Adrenal gland (tissue), 12 donors: ENCODE measurements around the gene CHL1. TPM values are rescaled to one million over a fixed set of nuclear protein-coding genes. Genes with fewer than 3 reads are reported as not detected.
"Not testable (repeated sequence)": the region's sequence is repeated elsewhere in the genome, so short reads cannot be mapped to it uniquely, and the experiment has no call there.

Source experiments
- DNase-seq, 7 donors: peaks; one replicate each; pipeline ENCODE4 v3.0.0-alpha.2; 2019 to 2020
- H3K27ac ChIP-seq, 5 donors: fragments of 200-600 bp; sonication (generic) in 4 of 5; 1 replicate in 3 of 5; 2 replicates in 2 of 5; pipeline versions ENCODE4 v1.5.1 to v1.8.0; 2016 to 2020; ENCODE audit warnings: mild to moderate bottlenecking in 1 of 5
- H3K27me3 ChIP-seq: fragments of 200-600 bp; 2 replicates; pipeline ENCODE4 v1.8.0; 2021
- H3K36me3 ChIP-seq, 2 donors: fragments of 200-600 bp; replicated peaks in 1 of 2; 1 replicate in 1 of 2; 2 replicates in 1 of 2; pipeline versions ENCODE4 v1.5.1 to v1.8.0; 2018 to 2022
- H3K4me1 ChIP-seq, 2 donors: fragments of 200-600 bp; replicated peaks in 1 of 2; 1 replicate in 1 of 2; 2 replicates in 1 of 2; pipeline versions ENCODE4 v1.5.1 to v1.8.0; 2018 to 2021
- H3K4me3 ChIP-seq, 4 donors: fragments of 200-600 bp; sonication (generic) in 3 of 4; one replicate each; pipeline ENCODE4 v1.5.1; 2016 to 2018
- H3K9me3 ChIP-seq, 3 donors: fragments of 200-600 bp; sonication (generic) in 1 of 3; replicated peaks in 1 of 3; 1 replicate in 2 of 3; 2 replicates in 1 of 3; pipeline versions ENCODE4 v1.5.1 to v1.8.0; 2016 to 2021
- CTCF ChIP-seq, 6 experiments: fragments of 450-650 bp in 4 of 6; fragments of 200-600 bp in 2 of 6; sonication (generic) in 1 of 6; IDR thresholded peaks; 1 replicate in 5 of 6; 2 replicates in 1 of 6; pipeline versions ENCODE4 v1.5.1 to v1.8.0; 2016 to 2021; ENCODE audit warnings: antibody characterized with exemption in 6 of 6, mild to moderate bottlenecking in 2 of 6, moderate library complexity in 1 of 6
- POLR2A ChIP-seq, 2 donors: fragments of 450-650 bp; IDR thresholded peaks; one replicate each; pipeline ENCODE4 v1.6.1; 2017; ENCODE audit warnings: antibody characterized with exemption in 2 of 2, mild to moderate bottlenecking in 2 of 2, moderate library complexity in 1 of 2
- WGBS, 4 donors: extraction: QIAGEN DNeasy Blood & Tissue Kit in 2 of 4; methylation state at CpG; one replicate each; pipeline versions ENCODE4 v1.1.5 to v1.1.7; 2013 to 2017; 5-methylcytosine and 5-hydroxymethylcytosine counted together
- intact Hi-C, 2 donors: fragments of 100-400 bp; cut with DNase I; formaldehyde crosslinking; loops; one replicate each; pipeline versions ENCODE4 v1.14.1 to v1.15.0; 2022 to 2023
- polyA plus RNA-seq, 3 donors: library from polyadenylated mRNA; stranded (reverse); fragments of 200-250 nt in 2 of 3; fragments of 350-450 nt in 1 of 3; fragmentation: Illumina TruSeq in 1 of 3; extraction: RNeasy Lipid Tissue Mini Kit (QIAGEN cat#74804) in 1 of 3; gene quantifications; one replicate each; pipeline ENCODE4 v1.2.3, GENCODE V29; 2013 to 2014
- total RNA-seq, 9 donors: library from RNA; depleted of rRNA in 4 of 9; stranded (reverse); fragments of >200 nt in 4 of 9; fragments of 120-200 nt in 1 of 9; fragmentation: NEBNext Ultra II Directional in 1 of 9; extraction: Animal tissue kit (Norgen Biotek cat#: 25700) in 1 of 9; gene quantifications; one replicate each; pipeline versions ENCODE4 v1.1.0 to v1.2.4, GENCODE V29; 2013 to 2023
- donor health status: healthy with polysubstance abuse.
- donor health status: Bipolar disorder and iron deficiency.
- donor health status: DM: yes; HTN: yes; CAD: no.
- donor health status: DM: no; HTN: no; CAD: no.
- donor health status: DM: no; HTN: no; CAD: no.
- donor health status: DM: yes; HTN: yes; CAD: no.

Gene CHL1
- total and polyA plus RNA-seq, 12 donors: 0.80 to 28.3 (median 7.7) TPM

GRCh38 chr3:359672-360071 is 163.1 kb downstream of the CHL1 start:
- Histone ChIP-seq H3K27ac (no peak overlapping the region), H3K4me1 (no peaks in the 10 kb centered on the region), H3K4me3 (no peak overlapping the region), H3K27me3 (no peaks in the 10 kb centered on the region), H3K36me3 (no peaks in the 10 kb centered on the region), H3K9me3 (no peaks in the 10 kb centered on the region)
- DNase-seq: no peak
- intact Hi-C loops: no loop called here
- WGBS, 4 donors: 23 to 52% (median 33%) methylated on average over 3 of the region's 3 CpGs
- TF ChIP-seq POLR2A (IDR thresholded peaks at IDR 0.05): no peak

- H3K27me3 ChIP-seq: no peaks in the 10 kb centered on the region
- no peak overlapping the region for H3K27ac ChIP-seq
- WGBS, 4 donors: 76 to 80% (median 77%) methylated on average over 6 of the region's 6 CpGs
- intact Hi-C loops: no loop called here
- TF ChIP-seq CTCF (IDR thresholded peaks at IDR 0.05) (no peak), POLR2A (IDR thresholded peaks at IDR 0.05) (no peak)
- no peak for DNase-seq
- H3K9me3 ChIP-seq: no peaks in the 10 kb centered on the region
- no peaks in the 10 kb centered on the region for H3K4me1 ChIP-seq
- H3K36me3 ChIP-seq: no peaks in the 10 kb centered on the region
- H3K4me3 ChIP-seq: no peak overlapping the region
Observed at GRCh38 chr3:362681-363338, 166.2 kb downstream of the CHL1 start.

- no peak for DNase-seq
Observed at GRCh38 chr3:364287-364686, 167.7 kb downstream of the CHL1 start.

GRCh38 chr3:365268-365667 is 168.7 kb downstream of the CHL1 start:
- intact Hi-C loops: no loop called here
- 37 to 50% (median 44%) methylated on average over 1 of the region's 1 CpG for WGBS, 4 donors
- H3K4me1 ChIP-seq: no peaks in the 10 kb centered on the region
- DNase-seq: no peak
- H3K9me3 ChIP-seq: no peaks in the 10 kb centered on the region
- no peak overlapping the region for H3K4me3 ChIP-seq
- TF ChIP-seq POLR2A (IDR thresholded peaks at IDR 0.05) (no peak), CTCF (IDR thresholded peaks at IDR 0.05) (no peak)
- no peak overlapping the region for H3K27ac ChIP-seq
- H3K27me3 ChIP-seq: no peaks in the 10 kb centered on the region
- H3K36me3 ChIP-seq: no peaks in the 10 kb centered on the region

More at GRCh38 chr3:364287-364686, 167.7 kb downstream of the CHL1 start:
- intact Hi-C loops: no loop called here
- Histone ChIP-seq H3K4me3 (no peak overlapping the region), H3K27me3 (no peaks in the 10 kb centered on the region), H3K36me3 (no peaks in the 10 kb centered on the region), H3K4me1 (no peaks in the 10 kb centered on the region), H3K27ac (no peak overlapping the region), H3K9me3 (no peaks in the 10 kb centered on the region)
- WGBS, 4 donors: 74 to 81% (median 75%) methylated on average over 4 of the region's 4 CpGs
- TF ChIP-seq POLR2A (IDR thresholded peaks at IDR 0.05): no peak
- TF ChIP-seq CTCF (IDR thresholded peaks at IDR 0.05): no peak

GRCh38 chr3:366253-366652 is 169.7 kb downstream of the CHL1 start:
- H3K4me3 ChIP-seq, H3K27ac ChIP-seq, intact Hi-C loops, DNase-seq, H3K4me1 ChIP-seq, H3K27me3 ChIP-seq, H3K36me3 ChIP-seq, H3K9me3 ChIP-seq: not testable (repeated sequence)
- 78 to 85% (median 81%) methylated on average over 7 of the region's 7 CpGs for WGBS, 4 donors
